Forelimb muscle (tissue), 1 donor: Measurements from ENCODE around the gene PRR33. TPM values are rescaled to one million over a fixed set of nuclear protein-coding genes. Genes with fewer than 3 reads are reported as not detected.

Experiments used
- DNase-seq: peaks from one replicate; pipeline ENCODE4 v3.0.0-alpha.2; 2013; ENCODE audit warnings: low read depth
- polyA plus RNA-seq: library from polyadenylated mRNA; unstranded; fragments of 120-200 nt; gene quantifications from one replicate; pipeline ENCODE4 v1.2.1, GENCODE V29; 2013; ENCODE audit not compliant: insufficient read length

Gene PRR33
- polyA plus RNA-seq, 1 donor = 6.3 TPM

DNA sequence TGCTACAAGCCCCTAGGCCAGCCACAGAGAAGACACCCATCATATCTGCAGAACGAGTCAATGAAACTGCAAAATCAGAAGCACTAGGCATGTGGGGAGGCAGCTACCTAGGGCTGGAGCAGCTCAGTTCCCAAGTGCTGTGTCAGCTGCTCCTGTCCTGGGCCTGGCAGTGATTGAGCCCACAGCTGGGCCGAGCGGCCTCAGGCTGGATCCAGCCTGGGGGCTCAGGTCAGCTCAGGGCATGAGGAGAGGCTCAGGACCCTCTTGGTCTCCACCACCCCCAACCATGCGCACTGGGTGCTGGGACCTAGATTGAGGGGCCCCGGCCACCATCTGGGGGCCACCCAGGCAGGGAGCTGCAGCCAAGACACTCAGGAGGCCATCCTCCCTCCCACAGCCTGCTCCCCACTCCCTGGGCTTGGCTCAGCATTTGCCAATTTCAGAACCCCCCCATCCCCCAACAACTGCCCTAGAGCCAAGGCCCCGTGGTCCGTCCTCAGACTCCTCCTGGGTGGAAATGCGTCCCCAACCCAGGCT, 25.4 kb upstream of the PRR33 start:
- DNase-seq = no peak

DNA sequence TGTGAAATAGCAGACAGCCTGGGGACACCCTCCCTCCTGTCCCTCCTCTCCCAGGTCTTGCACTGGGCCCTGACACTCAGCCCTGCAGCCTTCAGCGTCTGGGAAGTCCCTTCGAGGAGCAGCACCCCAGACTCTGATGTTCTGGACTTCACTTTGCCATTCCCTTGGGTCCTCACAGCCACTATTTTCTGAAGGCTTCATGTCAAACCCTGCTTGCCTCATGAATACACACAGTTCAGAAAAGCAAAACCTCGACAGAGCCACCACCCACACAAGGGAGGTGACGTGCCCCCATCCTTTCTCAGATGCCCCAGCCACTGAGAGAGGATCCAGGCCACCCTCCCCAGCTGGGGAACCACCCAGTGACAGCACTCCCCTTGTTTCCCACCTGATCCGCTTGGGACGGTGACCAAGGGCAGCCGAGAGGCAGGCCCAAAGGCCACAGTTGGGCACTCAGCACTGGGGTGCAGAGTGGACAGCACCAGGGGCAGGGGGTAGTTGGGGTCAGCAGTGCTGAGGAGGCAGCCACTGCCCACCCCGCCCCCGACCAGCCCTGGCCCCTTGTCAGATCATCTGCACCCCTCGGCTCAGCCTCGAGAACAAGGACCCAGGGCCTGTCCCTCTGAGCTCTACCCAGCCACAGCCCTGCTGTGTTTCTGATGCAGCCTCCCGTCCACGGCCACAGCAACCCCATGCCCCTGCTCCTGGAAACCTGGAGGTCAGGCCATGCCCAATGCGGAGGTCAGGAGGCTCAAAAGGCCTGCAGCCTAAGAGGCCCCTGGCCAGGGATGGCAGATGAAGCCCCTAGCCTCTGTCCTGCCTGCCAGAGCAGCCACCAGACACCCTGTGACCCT, 24.7 kb upstream of the PRR33 start:
- no peak for DNase-seq

DNA sequence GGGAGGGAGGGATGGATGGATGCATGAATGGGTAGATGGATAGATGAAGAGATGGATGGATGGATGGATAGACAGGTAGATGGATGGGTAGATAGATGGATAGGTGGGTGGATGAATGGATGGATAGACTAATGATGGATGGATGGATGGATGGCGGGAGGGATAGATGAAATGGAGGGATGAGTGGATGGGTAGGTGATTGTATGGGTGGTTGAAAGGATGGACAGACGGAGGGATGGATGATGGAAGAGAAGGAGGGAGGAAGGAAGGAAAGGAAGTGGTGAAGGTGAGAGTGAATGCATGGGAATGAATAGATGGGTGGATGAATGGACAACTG, 24.1 kb upstream of the PRR33 start:
- no peak for DNase-seq

DNA sequence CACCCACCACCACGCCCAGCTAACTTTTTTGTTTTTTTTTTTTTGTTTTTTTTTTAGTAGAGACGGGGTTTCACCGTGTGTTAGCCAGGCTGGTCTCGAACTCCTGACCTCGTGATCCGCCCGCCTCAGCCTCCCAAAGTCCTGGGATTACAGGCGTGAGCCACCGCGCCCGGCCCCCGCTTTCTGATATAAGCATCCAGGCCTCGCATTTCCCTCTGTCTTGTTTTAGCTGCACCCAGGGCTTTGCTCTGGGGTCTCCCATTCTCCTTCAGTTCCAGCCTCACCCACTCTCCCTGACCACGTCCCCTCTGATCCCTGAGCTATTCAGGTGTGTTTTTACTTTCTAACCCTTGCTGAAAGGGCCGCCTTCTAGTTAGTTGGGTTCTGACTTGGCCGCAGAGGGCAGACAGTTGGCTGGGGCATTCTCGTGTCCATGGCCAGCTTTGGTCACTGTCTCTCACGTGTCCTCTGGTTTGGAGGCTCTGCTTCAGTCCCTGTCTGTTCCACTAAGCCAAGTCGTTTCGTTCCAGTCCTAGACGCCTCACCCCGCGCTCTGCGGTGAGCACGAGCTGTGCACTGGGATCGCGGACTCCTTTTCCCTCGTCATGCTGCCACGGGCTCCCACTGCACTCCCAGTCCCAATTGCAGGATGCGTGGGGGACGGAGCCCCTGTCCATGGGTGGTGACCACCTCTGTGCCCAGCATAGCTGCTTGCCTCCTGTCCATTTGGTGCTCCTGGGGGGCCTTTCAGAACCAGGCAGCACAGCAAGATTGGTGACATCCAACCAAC, 21.8 kb upstream of the PRR33 start:
- DNase-seq = no peak

DNA sequence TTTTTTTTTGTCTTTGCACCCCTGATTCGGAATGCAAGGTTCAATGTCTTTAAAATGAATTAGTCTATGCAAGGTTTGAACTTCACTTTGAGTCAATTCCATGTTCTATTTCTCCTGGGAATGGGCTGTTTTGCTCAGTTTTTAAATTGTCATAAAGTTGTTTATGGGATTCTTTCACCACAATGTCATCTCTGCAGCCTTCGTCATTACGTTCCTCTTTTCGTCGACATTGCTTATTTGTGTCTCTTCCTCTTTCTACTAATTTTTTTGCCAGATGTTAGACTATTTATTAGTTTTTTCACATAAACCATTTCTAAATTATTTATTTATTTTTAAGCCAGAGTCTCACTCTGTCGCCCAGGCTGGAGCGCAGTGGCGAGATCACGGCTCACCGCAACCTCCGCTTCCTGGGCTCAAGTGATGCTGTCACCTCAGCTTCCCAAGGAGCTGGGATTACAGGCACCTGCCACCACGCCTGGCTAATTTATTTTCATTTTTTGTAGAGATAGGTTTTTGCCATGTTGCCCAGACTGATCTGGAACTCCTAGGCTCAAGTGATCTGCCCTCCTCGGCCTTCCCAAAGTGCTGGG, 20.7 kb upstream of the PRR33 start:
- DNase-seq = no peak

DNA sequence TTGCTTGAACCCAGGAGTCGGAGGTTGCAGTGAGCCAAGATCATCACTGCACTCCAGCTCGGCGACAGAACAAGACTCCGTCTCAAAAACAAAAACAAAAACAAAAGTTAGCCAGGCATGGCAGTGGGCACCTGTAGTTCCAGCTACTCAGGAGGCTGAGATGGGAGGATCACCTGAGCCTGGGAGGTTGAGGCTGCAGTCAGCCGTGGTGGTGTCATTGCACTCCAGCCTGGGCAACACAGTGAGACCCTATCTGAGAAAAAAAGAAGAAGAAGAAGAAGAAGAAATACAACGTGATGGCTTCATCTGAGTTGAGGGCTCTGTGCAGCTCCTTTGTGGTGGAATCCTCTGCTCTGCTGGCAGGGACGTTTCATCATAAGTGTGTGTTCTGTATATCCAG, 17.8 kb upstream of the PRR33 start:
- no peak for DNase-seq

DNA sequence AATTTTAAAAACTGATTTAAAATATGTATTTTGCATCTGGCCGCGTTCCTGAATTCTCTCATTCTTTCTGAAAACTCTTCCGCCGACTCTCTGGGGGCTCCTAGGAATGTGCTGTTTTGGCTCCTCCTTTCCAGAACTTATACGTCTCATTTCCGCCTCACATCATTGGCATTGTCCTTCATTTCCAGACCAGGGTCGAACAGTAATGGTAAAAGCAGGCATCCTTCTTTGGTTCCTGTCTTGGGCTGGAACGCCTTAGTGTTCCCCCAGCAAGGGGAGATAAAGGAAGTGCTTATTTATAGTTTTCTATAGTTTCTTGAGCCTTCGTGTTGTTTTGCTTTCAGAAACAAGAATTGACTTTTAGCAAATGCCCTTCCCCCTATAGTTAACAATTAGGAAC, 16.9 kb upstream of the PRR33 start:
- DNase-seq = peak; percentile 78

DNA sequence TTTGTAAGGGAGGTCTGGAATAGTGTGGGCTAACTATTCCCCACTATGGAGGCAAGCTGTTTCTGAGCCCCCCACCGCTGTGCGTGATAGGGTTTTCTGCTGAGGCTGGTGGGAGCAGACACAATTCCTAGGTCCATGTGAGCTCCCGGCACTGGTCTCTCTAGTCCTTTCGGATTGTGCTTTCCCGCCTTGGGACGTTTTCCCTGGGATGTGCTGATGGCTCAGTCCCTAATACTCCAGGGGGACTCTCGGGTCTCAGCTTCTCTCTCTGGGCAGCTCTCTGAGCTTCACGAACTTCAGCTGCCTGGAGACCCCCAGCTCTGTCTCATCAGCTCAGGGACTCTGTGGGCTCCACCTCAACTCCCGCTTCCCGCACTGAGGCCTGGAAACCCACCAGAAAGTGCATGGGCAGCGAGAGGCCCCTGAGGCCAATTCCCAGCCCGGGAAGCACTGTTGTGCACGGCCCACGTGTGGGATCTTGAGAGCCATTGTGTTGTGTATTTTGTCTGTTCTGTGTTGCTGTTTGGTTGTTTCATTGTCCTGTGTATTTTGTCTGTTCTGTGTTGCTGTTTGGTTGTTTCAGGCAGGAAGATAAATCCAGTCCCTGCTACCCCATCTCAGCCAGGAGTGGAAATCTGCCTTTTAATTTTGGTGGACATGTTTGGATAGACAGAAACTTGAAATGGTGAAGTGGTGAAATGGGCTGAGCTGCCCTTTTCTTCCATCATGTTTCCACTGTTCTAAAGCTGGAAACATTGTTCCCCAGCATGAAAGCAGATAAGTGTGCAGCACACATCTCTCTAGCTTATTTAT, 15.1 kb upstream of the PRR33 start:
- no peak for DNase-seq

DNA sequence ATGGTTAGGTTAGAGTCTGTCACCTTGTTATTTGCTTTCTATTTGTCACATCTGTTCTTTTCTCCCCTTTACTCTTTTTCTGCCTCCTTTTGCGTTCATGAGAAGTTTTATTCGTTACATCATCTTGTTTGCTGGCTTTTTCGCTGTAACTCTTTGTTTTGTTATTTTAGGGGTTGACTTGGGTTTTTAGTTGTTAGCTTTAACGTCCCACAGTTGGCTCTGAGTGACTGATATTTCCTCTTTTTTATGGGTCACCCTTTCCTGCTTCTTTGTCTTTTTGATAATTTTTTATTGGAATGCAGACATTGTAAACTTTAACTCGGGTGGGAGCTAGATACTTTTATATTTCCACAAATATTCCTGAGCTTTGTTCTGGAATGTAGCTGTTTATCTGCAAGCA, 14.5 kb upstream of the PRR33 start:
- no peak for DNase-seq

DNA sequence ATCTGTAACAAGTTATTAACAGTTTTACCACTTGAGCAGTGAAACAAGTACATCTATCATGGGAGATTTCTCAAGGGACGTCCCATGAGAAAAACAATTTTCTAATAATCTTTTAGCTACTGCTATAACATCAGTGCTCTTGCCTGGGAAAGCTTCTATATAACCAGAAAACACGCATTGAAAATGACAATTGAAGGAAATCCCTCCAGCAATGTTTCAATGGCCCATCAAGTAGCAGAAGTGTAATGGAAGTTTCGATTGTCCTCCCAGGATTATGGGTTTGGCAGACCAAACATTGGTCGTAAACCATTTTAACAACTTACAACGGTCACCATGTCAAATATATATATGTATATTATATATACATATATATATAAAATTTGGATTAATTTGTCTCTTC, 8.0 kb upstream of the PRR33 start:
- DNase-seq = no peak

DNA sequence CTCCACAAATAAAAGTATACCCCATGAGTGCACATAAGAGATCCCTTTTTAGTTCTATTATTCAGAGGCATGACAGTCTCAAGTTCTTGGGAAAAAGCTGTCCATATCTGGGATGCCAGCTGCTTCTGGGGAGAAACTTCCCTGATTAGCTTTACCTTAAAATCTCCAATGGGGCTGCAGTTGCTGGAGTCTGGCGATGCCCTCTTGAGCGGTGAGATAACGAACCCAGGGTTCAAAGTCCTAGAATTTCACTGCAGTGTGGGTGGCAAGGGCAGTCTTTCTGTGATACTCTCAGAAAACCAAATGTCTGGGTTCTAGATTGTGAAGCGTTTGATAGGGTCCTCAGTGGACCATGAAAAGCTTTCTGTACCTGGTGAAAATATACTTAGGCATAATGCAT, 7.4 kb upstream of the PRR33 start:
- no peak for DNase-seq

DNA sequence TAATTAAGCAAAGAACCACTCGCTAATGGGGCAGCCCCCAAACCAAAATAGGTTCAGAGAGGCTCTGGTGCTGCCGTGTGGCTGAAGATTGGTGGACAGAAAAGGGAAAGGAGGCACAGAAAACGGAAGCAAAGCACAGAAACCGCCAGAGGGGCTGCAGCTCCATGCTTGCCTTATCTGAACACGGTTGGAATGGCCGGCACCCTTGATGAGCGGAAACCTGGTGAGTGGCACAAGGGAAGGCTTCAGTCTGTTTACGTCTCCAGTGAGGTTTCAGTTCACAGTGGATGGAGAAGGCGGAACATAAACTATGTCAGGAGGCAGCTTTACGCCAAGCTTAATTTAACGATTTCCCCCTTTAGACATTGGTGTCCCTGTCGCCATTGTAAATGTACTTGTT, 5.2 kb upstream of the PRR33 start:
- DNase-seq = no peak

DNA sequence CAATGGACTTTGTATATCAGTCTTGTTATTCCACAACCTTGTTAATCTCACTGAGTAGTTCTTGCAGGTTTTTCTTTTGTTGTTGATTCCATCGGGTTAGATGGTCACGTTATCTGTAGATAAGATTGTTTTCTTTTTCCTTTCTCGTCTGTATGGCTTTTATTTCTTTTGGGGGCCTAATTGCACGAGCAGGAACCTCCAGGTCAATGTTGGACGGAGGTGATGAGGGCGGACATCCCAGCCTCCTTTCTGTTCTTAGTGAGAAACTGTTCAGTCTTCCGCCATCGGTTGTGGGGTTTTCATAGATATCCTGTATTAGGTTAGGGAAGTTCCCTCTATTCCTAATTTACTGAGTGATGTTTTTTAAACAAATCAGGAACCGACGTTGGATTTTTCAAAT, 4.8 kb upstream of the PRR33 start:
- DNase-seq = no peak

DNA sequence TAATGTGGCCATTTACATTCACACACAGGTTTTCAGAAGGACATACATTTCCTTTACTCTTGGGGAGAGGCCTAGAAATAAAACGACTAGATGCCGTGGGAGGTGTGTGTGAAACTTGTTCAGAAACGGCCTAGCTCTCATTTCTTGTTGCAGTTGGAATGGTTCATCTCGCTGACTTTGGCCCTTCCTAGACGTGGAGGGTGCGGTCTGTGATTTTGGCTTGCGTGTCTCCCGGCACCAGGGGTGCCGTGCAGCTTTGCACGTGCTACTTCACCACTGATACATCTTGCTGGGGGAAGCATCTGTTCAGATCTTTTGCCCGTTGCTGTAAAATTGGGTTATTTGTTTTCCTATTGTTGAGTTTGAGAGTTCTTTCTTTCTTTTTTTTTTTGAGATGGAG, 3.1 kb upstream of the PRR33 start:
- DNase-seq = no peak

DNA sequence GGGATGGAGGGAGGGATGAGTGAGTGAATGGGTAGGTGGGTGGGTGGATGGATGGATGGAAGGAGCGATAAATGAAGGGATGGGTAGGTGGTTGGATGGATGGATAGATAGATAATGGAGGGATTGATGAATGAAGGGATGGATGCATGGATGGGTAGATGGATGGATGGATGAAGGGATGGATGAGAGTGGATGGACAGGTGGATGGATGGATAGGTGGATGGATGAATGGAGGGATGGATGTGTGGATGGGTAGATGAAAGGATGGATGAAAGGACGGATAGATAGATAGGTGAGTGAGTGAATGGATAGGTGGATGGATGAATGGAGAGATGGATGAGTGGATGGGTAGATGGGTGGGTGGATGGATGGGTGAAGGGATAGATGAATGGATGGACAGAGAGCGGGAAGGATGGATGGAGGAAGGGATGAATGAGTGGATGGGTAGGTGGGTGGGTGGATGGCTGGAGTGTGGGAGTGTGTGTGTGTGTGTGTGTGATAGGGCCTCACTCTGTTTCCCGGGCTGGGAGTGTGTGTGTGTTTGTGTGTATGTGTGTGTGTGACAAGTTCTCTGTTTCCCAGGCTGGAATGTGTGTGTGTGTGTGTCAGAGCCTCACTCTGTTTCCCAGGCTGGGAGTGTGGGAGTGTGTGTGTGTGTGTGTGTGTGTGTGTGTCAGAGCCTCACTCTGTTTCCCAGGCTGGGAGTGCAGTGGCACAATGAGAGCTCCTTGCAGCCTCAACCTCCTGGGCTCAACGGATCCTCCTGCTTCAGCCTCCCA, 2.1 kb upstream of the PRR33 start:
- DNase-seq = no peak

DNA sequence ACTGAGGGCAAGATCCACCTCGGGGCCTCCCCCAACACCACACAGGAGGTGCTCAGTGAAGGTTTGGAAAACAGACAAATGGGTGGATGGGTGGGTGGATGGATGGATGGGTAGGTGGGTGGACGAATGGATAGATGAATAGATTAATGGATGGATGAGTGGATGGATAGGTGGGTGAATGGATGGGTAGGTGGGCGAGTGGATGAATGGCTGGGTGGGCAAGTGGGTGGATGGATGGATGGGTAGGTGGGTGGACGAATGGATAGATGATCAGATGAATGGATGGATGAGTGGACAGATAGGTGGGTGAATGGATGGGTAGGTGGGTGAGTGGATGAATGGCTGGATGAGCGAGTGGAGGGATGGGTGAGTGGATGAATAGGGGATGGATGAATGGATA, 863 bp upstream of the PRR33 start:
- DNase-seq = no peak

DNA sequence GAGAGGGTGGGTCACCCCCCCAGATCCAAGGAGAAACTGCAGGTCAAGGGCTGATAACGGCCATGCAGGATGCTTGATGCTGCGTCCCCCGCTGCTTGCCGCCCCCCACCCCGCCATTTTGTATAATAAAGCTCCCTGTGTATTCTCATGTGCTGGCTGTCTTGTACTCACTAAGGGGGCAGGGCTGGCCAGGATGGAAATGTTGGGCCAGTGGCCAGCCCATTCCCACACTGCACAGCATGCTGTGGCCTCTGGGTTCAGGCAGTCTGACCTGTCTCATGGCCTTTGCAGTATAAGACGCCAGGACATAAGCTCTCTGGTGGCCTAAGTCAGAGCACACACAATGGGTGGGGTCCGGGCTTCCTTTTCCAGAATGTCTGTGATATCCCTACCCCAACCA, 421 bp upstream of the PRR33 start:
- no peak for DNase-seq

DNA sequence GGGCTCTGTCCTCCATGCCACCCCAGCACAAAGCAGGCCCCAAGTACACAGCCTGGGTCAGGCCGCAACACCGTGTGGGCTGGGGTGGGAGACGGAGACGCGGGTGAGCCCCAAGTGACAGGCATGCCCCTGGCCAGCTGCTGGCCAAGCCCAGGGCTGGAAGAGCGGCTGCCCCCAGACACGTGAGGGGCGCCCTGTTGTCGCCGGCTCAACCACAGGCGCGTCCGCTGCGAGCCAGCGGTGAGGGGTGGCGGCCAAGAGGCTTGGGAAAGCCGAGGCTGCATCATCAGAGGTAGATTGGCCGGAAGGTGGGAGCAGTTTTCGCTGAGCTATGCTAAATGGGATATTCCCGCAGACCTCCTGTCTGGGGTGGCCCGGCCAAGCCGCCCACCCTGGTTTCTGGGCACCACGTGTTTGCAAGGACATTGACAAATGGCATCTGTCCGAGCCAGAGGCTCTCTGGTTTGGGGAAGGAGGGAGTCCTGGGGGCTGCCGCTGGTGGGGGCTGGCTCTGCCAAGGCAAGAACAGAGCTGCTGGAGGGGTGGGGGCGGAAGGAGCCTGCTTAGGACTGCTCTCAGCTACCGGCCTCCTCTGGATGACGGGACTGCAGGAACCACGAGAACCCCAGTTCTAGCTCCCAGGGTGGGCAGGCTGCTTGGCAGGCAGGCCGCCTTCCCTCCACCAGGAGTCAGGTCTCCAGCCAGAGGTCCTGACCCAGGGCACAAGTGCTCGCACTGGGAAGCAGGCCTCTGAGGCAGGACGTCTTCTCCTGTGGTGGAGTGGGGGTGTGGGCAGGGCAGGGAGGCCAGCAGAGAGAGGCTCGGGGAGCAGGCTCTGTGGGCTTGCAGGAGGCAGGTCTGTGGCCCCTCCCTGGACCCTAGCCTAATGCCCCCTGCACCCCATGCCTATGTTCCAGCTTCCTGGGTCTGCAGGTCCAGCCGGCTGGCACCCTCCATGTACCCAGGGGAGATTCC, 552 bp downstream of the PRR33 start:
- DNase-seq = no peak

DNA sequence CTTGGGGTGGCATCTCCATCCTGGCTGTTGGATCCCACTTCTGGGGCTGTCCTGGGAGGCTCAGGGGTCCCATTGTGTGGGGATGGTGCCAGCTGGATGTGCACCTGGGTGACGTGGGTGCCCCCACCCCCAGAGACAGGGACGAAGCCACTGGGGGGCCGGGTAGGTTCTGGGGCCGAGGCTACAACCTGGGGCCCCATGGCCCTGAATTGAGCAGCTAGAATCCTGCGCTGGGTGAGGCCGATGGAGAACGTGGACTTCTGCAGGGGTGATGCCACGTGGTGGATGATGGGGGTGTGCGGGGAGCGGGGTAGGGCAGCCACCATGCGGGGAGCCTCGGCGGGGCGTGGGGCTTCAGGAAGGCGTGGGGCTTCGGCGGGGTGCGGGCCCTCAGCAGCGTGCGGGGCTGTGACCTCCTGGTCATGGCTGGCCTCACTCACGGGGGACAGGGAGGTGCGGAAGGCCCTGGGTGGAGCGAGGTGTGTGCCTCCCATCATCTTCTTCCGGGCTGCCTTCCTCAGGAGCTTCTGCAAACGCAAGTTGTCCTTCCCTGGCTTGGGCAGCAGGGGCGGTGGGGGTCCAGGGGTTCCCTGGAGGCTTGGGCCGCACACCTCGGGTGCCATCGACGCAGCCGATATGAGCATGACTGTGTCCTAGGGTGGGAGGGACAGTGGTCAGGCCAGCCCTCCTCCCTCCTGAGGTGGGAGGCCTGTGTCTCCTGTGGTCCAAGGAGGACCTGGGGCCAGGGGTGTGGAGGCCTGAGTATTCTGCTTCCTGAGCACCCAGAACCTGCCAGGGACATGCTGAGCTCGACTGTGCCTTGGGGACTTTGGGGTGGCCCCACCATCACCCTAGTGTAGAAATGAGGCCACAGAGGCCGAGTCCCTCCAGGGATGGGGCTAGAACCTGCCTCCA, 1.5 kb downstream of the PRR33 start:
- no peak for DNase-seq
